Measurements from ENCODE around the gene VPS37D.

DNA sequence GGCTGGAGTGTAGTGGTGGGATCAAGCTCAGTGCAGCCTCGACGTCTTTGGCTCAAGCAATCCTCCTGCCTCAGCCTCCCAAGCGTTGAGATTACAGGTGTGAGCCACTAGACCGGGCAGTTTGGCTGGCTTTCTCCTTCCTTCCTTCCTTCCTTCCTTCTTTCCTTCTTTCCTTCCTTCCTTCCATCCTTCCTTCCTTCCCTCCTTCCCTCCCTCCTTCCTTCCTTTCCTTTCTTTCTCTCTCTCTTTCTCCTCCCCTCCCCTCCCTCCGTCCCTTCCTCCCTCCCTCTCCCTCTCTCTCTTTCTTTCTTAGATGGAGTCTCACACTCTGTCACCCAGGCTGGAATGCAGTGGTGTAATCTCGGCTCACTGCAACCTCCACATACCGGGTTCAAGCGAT lies 7.6 kb upstream of the VPS37D start:
- TF ChIP-seq, protein P1, sequence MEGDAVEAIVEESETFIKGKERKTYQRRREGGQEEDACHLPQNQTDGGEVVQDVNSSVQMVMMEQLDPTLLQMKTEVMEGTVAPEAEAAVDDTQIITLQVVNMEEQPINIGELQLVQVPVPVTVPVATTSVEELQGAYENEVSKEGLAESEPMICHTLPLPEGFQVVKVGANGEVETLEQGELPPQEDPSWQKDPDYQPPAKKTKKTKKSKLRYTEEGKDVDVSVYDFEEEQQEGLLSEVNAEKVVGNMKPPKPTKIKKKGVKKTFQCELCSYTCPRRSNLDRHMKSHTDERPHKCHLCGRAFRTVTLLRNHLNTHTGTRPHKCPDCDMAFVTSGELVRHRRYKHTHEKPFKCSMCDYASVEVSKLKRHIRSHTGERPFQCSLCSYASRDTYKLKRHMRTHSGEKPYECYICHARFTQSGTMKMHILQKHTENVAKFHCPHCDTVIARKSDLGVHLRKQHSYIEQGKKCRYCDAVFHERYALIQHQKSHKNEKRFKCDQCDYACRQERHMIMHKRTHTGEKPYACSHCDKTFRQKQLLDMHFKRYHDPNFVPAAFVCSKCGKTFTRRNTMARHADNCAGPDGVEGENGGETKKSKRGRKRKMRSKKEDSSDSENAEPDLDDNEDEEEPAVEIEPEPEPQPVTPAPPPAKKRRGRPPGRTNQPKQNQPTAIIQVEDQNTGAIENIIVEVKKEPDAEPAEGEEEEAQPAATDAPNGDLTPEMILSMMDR (conservative IDR thresholded peaks at IDR 0.05), result no peak
- TF ChIP-seq EZH2 (IDR thresholded peaks at IDR 0.05; ENCODE audit: low read depth), result no peak

Measured in PC-9 (cell line).